ENCODE data around the gene FBLN1.
"Not testable (repeated sequence)": the region's sequence is repeated elsewhere in the genome, so short reads cannot be mapped to it uniquely, and the experiment has no call there.

FBLN1 gene

GRCh38 chr22:45529105-45529504, 26.4 kb downstream of the FBLN1 start:
- no peak for DNase-seq

- DNase-seq = no peak
Measured at GRCh38 chr22:45529971-45530575, 27.4 kb downstream of the FBLN1 start.

GRCh38 chr22:45531441-45532234, 29.0 kb downstream of the FBLN1 start:
- DNase-seq = no peak

- DNase-seq = no peak
Measured at GRCh38 chr22:45532235-45532631, 29.6 kb downstream of the FBLN1 start.

GRCh38 chr22:45533703-45534102, 31.0 kb downstream of the FBLN1 start:
- DNase-seq = peak; percentile 49 to 74

- DNase-seq = peak; percentile 78 to 82
Measured at GRCh38 chr22:45534339-45535192, 31.9 kb downstream of the FBLN1 start.

GRCh38 chr22:45535290-45535689, 32.6 kb downstream of the FBLN1 start:
- DNase-seq = peak; percentile 23 to 27

- not testable (repeated sequence) for DNase-seq
Measured at GRCh38 chr22:45535835-45536234, 33.2 kb downstream of the FBLN1 start.

GRCh38 chr22:45537734-45538181, 35.1 kb downstream of the FBLN1 start:
- DNase-seq = peak; percentile 28 to 38

GRCh38 chr22:45538281-45538680, 35.6 kb downstream of the FBLN1 start:
- no peak for DNase-seq

- DNase-seq = no peak
Measured at GRCh38 chr22:45540122-45540521, 37.4 kb downstream of the FBLN1 start.

- no peak for DNase-seq
Measured at GRCh38 chr22:45541382-45541979, 38.8 kb downstream of the FBLN1 start.

GRCh38 chr22:45542001-45542520, 39.4 kb downstream of the FBLN1 start:
- no peak for DNase-seq

GRCh38 chr22:45542736-45543135, 40.1 kb downstream of the FBLN1 start:
- DNase-seq = not testable (repeated sequence)

- no peak for DNase-seq
Measured at GRCh38 chr22:45543243-45543642, 40.6 kb downstream of the FBLN1 start.

- DNase-seq = no peak
Measured at GRCh38 chr22:45544588-45545170, 42.0 kb downstream of the FBLN1 start.

- DNase-seq = no peak
Measured at GRCh38 chr22:45546333-45547015, 43.8 kb downstream of the FBLN1 start.

GRCh38 chr22:45547016-45547345, 44.3 kb downstream of the FBLN1 start:
- DNase-seq = no peak

GRCh38 chr22:45547731-45548130, 45.0 kb downstream of the FBLN1 start:
- DNase-seq = no peak

- no peak for DNase-seq
Measured at GRCh38 chr22:45548247-45548840, 45.7 kb downstream of the FBLN1 start.

GRCh38 chr22:45548991-45549761, 46.5 kb downstream of the FBLN1 start:
- DNase-seq = no peak
